Astrocyte (in vitro differentiated cells and primary cell): ENCODE measurements around the gene CSRNP3.

Experiments used
- CTCF ChIP-seq: IDR thresholded peaks from 2 replicates; pipeline ENCODE4 v1.5.1; 2011; ENCODE audit warnings: low read depth, mild to moderate bottlenecking, inconsistent platforms, low read length, moderate library complexity; ENCODE audit not compliant: insufficient read depth
- EZH2 ChIP-seq: IDR thresholded peaks from 2 replicates; pipeline ENCODE4 v1.6.1; 2012; ENCODE audit warnings: mild to moderate bottlenecking, low read length, inconsistent platforms; ENCODE audit not compliant: insufficient read depth

GRCh38 chr2:165454905-165455304 is 14.6 kb upstream of the CSRNP3 start:
- TF ChIP-seq CTCF (no peak), EZH2 (no peak)
